AG04450 (cell line): ENCODE data around the gene SDK1. TPM values are rescaled to one million over a fixed set of nuclear protein-coding genes. Genes with fewer than 3 reads are reported as not detected.

Experiments
- CTCF ChIA-PET: fragments of 300-600, 350-600 bp; formaldehyde crosslinking; extraction: SDS; loops from one replicate; lab custom pipeline; 2022; ENCODE audit warnings: antibody characterized with exemption, inconsistent platforms; lab: Charles Lee
- POLR2A ChIA-PET: fragments of 350-600 bp; formaldehyde crosslinking; extraction: SDS; loops from one replicate; lab custom pipeline; 2021; ENCODE audit warnings: antibody characterized with exemption, inconsistent platforms; lab: Yijun Ruan, JAX
- DNase-seq: peaks from one replicate; pipeline ENCODE4 v3.0.0-alpha.2; 2011; ENCODE audit warnings: low read depth, low spot score
- H3K27ac ChIP-seq: one replicate; pipeline ENCODE4 v1.5.1; 2012; ENCODE audit warnings: low read depth, low read length, control low read depth
- H3K27me3 ChIP-seq: one replicate; pipeline ENCODE4 v1.6.0; 2012; ENCODE audit warnings: low read length; ENCODE audit not compliant: control insufficient read depth, insufficient read depth
- H3K4me3 ChIP-seq: 2 replicates; pipeline ENCODE4 v1.5.1; 2011; ENCODE audit warnings: mild to moderate bottlenecking, low read depth, low read length, control low read depth
- H3K9me3 ChIP-seq: 2 replicates; pipeline ENCODE4 v1.5.1; 2012; ENCODE audit warnings: low read length; ENCODE audit not compliant: control insufficient read depth, insufficient read depth
- polyA plus RNA-seq: library from polyadenylated mRNA; depleted of rRNA; stranded (reverse); fragments of >200 nt; gene quantifications from 2 replicates; pipeline ENCODE4 v1.2.3, GENCODE V29; 2011
- TF ChIP-seq, protein P1 (sequence below): IDR thresholded peaks from 2 replicates; pipeline ENCODE4 v1.5.1; 2011; ENCODE audit warnings: low read depth, low read length, control low read depth, inconsistent platforms

Gene SDK1
- polyA plus RNA-seq, 1 experiment = 2.2 TPM

GRCh38 chr7:3844540-3845151 is 543.6 kb downstream of the SDK1 start:
- ChIA-PET POLR2A (no interaction called here), CTCF (no interaction called here)
- Histone ChIP-seq H3K4me3 (no peak overlapping the region), H3K27me3 (no peaks in the 10 kb centered on the region), H3K27ac (no peak overlapping the region), H3K9me3 (peaks cover 48% of the 10 kb centered on the region)
- TF ChIP-seq, protein P1, sequence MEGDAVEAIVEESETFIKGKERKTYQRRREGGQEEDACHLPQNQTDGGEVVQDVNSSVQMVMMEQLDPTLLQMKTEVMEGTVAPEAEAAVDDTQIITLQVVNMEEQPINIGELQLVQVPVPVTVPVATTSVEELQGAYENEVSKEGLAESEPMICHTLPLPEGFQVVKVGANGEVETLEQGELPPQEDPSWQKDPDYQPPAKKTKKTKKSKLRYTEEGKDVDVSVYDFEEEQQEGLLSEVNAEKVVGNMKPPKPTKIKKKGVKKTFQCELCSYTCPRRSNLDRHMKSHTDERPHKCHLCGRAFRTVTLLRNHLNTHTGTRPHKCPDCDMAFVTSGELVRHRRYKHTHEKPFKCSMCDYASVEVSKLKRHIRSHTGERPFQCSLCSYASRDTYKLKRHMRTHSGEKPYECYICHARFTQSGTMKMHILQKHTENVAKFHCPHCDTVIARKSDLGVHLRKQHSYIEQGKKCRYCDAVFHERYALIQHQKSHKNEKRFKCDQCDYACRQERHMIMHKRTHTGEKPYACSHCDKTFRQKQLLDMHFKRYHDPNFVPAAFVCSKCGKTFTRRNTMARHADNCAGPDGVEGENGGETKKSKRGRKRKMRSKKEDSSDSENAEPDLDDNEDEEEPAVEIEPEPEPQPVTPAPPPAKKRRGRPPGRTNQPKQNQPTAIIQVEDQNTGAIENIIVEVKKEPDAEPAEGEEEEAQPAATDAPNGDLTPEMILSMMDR = no peak
- no peak for DNase-seq

DNA sequence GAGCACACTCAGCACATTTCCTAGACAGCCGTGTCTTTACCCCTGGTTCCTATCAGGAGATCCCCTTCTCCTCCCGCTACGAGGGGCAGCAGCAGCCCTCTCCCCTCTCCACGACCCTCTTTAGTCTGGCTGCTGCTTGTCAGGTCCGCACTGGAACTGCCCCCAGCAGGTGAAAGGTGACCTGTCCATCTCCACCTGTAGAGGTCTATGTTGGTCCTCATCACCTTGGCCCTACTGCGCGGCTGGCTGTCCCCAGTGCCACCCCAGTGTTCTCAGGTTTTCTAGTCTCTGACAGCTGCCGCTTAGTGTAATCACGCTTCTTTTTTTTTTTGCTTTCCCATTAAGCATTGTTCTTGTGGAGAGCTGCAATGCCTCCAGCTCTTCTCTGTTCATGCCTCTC is 545.7 kb downstream of the SDK1 start:
- ChIA-PET CTCF (no interaction called here), POLR2A (no interaction called here)
- TF ChIP-seq, protein P1 = no peak
- Histone ChIP-seq H3K27ac (no peak overlapping the region), H3K4me3 (no peak overlapping the region), H3K9me3 (peaks cover 34% of the 10 kb centered on the region), H3K27me3 (no peaks in the 10 kb centered on the region)
- no peak for DNase-seq

DNA sequence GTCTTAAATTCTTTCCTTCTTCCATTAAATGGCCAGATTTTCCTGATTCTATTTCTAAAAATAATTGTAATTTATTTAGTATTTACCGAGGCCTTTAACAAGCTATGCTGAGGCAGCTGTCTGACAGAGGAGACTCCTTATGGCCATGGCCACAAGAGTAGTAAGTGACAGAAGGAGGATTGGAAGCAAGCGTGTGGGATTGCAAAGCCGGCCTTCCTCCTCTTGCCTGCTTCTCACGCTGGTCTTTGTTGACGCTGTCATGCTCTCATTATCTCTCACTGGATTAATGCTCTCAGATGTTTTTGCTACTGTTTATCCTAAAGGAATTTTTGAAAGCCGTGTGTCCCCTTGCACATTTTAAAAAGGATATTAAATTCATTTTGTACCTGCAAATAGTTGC is 546.3 kb downstream of the SDK1 start:
- peaks cover 30% of the 10 kb centered on the region for H3K9me3 ChIP-seq
- no peaks in the 10 kb centered on the region for H3K27me3 ChIP-seq
- ChIA-PET CTCF (no interaction called here), POLR2A (no interaction called here)
- no peak overlapping the region for H3K4me3 ChIP-seq
- TF ChIP-seq, protein P1 = no peak
- no peak overlapping the region for H3K27ac ChIP-seq
- no peak for DNase-seq

GRCh38 chr7:3859431-3859830 is 558.4 kb downstream of the SDK1 start:
- DNase-seq = no peak
- POLR2A ChIA-PET = no interaction called here
- Histone ChIP-seq H3K27ac (no peak overlapping the region), H3K27me3 (no peaks in the 10 kb centered on the region), H3K9me3 (peaks cover 18% of the 10 kb centered on the region), H3K4me3 (no peak overlapping the region)
- TF ChIP-seq, protein P1 = no peak
- CTCF ChIA-PET = no interaction called here

- TF ChIP-seq, protein P1 = no peak
- Histone ChIP-seq H3K9me3 (peaks cover 27% of the 10 kb centered on the region), H3K27me3 (no peaks in the 10 kb centered on the region), H3K4me3 (no peak overlapping the region), H3K27ac (no peak overlapping the region)
- CTCF ChIA-PET = no interaction called here
- POLR2A ChIA-PET = no interaction called here
- DNase-seq = no peak
Observed at GRCh38 chr7:3860932-3861331, 559.9 kb downstream of the SDK1 start.
